SK-N-SH (cell line): ENCODE results near the gene ADAMTS2. TPM values are rescaled to one million over a fixed set of nuclear protein-coding genes. Genes with fewer than 3 reads are reported as not detected.

ENCODE experiments used
- CTCF ChIA-PET: fragments of 300-600, 350-600 bp; formaldehyde crosslinking; extraction: SDS; loops from one replicate; lab custom pipeline; 2021; lab: Yijun Ruan, JAX
- POLR2A ChIA-PET: fragments of 350-600 bp; sonication (Branson Sonifier 250); formaldehyde crosslinking; extraction: SDS; loops from one replicate; lab custom pipeline; 2020; ENCODE audit warnings: antibody characterized with exemption, inconsistent platforms; lab: Yijun Ruan, JAX
- DNase-seq: peaks from one replicate; pipeline ENCODE4 v3.0.0; 2012
- H2AFZ ChIP-seq: fragments of 200-600 bp; sonication (generic); 2 replicates; pipeline ENCODE4 v1.8.1; 2016; ENCODE audit warnings: antibody characterized with exemption, mild to moderate bottlenecking, low read depth
- H3F3A ChIP-seq: fragments of 200-600 bp; sonication (generic); replicated peaks from 2 replicates; pipeline ENCODE3; 2016; ENCODE audit warnings: antibody characterized with exemption, mild to moderate bottlenecking; ENCODE audit not compliant: insufficient read depth
- H3K27ac ChIP-seq, 2 experiments: fragments of 200-500 bp in 1 of 2; fragments of 200-600 bp in 1 of 2; sonication (Bioruptor generic) in 1 of 2; sonication (generic), shearing (Covaris generic) in 1 of 2; 2 replicates each; pipeline versions ENCODE4 v1.5.1 to v1.6.1; 2014 to 2016; ENCODE audit warnings: low read depth in 2 of 2, inconsistent platforms in 1 of 2, low read length in 1 of 2, mild to moderate bottlenecking in 1 of 2, mixed read lengths in 1 of 2
- H3K27me3 ChIP-seq: fragments of 200-600 bp; sonication (generic), shearing (Covaris generic); 2 replicates; pipeline ENCODE4 v1.6.1; 2016; ENCODE audit warnings: mixed run types; ENCODE audit not compliant: insufficient read depth
- H3K36me3 ChIP-seq, 2 experiments: fragments of 200-500 bp in 1 of 2; fragments of 200-600 bp in 1 of 2; sonication (Bioruptor generic) in 1 of 2; sonication (generic) in 1 of 2; replicated peaks in 1 of 2; 2 replicates each; pipeline versions ENCODE3 to v1.5.1; 2014 to 2016; ENCODE audit warnings: low read length in 1 of 2, mild to moderate bottlenecking in 1 of 2; ENCODE audit not compliant: insufficient read depth in 2 of 2, control insufficient read depth in 1 of 2
- H3K4me1 ChIP-seq, 2 experiments: fragments of 200-500 bp in 1 of 2; fragments of 200-600 bp in 1 of 2; sonication (Bioruptor generic) in 1 of 2; sonication (generic), shearing (Covaris generic) in 1 of 2; 2 replicates each; pipeline versions ENCODE4 v1.5.1 to v1.6.1; 2014 to 2016; ENCODE audit warnings: low read depth in 1 of 2, low read length in 1 of 2, mixed run types in 1 of 2; ENCODE audit not compliant: insufficient read depth in 2 of 2, control insufficient read depth in 1 of 2
- H3K4me2 ChIP-seq: fragments of 200-600 bp; sonication (generic), shearing (Covaris generic); 2 replicates; pipeline ENCODE4 v1.6.1; 2017; ENCODE audit warnings: mixed run types
- H3K4me3 ChIP-seq, 2 experiments: fragments of 200-500 bp in 1 of 2; fragments of 200-600 bp in 1 of 2; sonication (Bioruptor generic) in 1 of 2; sonication (generic), shearing (Covaris generic) in 1 of 2; 2 replicates each; pipeline versions ENCODE4 v1.5.1 to v1.8.1; 2014 to 2016; ENCODE audit warnings: low read depth in 2 of 2, inconsistent platforms in 1 of 2, low read length in 1 of 2, mild to moderate bottlenecking in 1 of 2, mixed read lengths in 1 of 2, moderate library complexity in 1 of 2
- H3K79me2 ChIP-seq: fragments of 200-600 bp; sonication (generic); 2 replicates; pipeline ENCODE4 v1.8.1; 2017; ENCODE audit warnings: mild to moderate bottlenecking; ENCODE audit not compliant: insufficient read depth
- H3K9ac ChIP-seq: fragments of 200-600 bp; sonication (generic); 2 replicates; pipeline ENCODE4 v1.6.1; 2017; ENCODE audit warnings: mixed run types
- H3K9me2 ChIP-seq: fragments of 200-600 bp; sonication (generic); 2 replicates; pipeline ENCODE4 v1.6.1; 2017; ENCODE audit warnings: mixed run types
- H3K9me3 ChIP-seq: fragments of 200-600 bp; sonication (generic); 2 replicates; pipeline ENCODE4 v1.6.1; 2017; ENCODE audit warnings: mixed run types, mild to moderate bottlenecking, moderate library complexity
- H4K20me1 ChIP-seq: fragments of 200-600 bp; sonication (generic); 2 replicates; pipeline ENCODE4 v1.6.1; 2017; ENCODE audit warnings: mild to moderate bottlenecking, mixed run types; ENCODE audit not compliant: insufficient read depth
- EP300 ChIP-seq, 2 experiments: IDR thresholded peaks; 2 replicates each; pipeline versions ENCODE4 v1.4.0 to v1.6.1; 2012; ENCODE audit warnings: borderline replicate concordance in 1 of 2, low read depth in 1 of 2, low read length in 1 of 2
- EZH2phosphoT487 ChIP-seq: fragments of 200-600 bp; sonication (generic); IDR thresholded peaks from 2 replicates; pipeline ENCODE4 v1.6.1; 2017; ENCODE audit warnings: low read depth, mixed run types, mild to moderate bottlenecking, antibody characterized with exemption, moderate library complexity, borderline replicate concordance
- FOXJ3 ChIP-seq: sonication (generic); formaldehyde crosslinking; IDR thresholded peaks from 2 replicates; pipeline ENCODE4 v1.5.1; 2020; ENCODE audit warnings: mild to moderate bottlenecking, missing genetic modification reagents
- FOXM1 ChIP-seq: IDR thresholded peaks from 2 replicates; pipeline ENCODE4 v1.4.0; 2012; ENCODE audit warnings: low read depth, mild to moderate bottlenecking
- IRF3 ChIP-seq: fragments of 150-350 bp; IDR thresholded peaks from 2 replicates; pipeline ENCODE4 v1.6.1; 2016; ENCODE audit warnings: mild to moderate bottlenecking, low read depth, low read length
- MXI1 ChIP-seq: IDR thresholded peaks from 2 replicates; pipeline ENCODE4 v1.6.1; 2012; ENCODE audit warnings: mild to moderate bottlenecking, low read depth, low read length, improper control_type of control experiment
- NFIC ChIP-seq: IDR thresholded peaks from 2 replicates; pipeline ENCODE4 v1.4.0; 2012; ENCODE audit warnings: borderline replicate concordance
- PBX3 ChIP-seq: IDR thresholded peaks from 2 replicates; pipeline ENCODE4; 2012
- POLR2AphosphoS5 ChIP-seq: IDR thresholded peaks from 2 replicates; pipeline ENCODE4 v1.6.1; 2012; ENCODE audit warnings: low read depth, low read length
- RAD21 ChIP-seq: IDR thresholded peaks from 2 replicates; pipeline ENCODE4 v1.6.1; 2012; ENCODE audit warnings: mild to moderate bottlenecking, low read length
- REST ChIP-seq: IDR thresholded peaks from 2 replicates; pipeline ENCODE4 v1.6.1; 2012; ENCODE audit warnings: mild to moderate bottlenecking, low read depth, low read length, moderate library complexity
- SMC3 ChIP-seq: IDR thresholded peaks from 2 replicates; pipeline ENCODE4 v1.6.1; 2012; ENCODE audit warnings: low read depth, low read length, improper control_type of control experiment
- TAF1 ChIP-seq: IDR thresholded peaks from 2 replicates; pipeline ENCODE4 v1.6.1; 2012; ENCODE audit warnings: low read depth, mild to moderate bottlenecking, low read length, moderate library complexity, borderline replicate concordance
- TCF12 ChIP-seq: IDR thresholded peaks from 2 replicates; pipeline ENCODE4 v1.4.0; 2012
- TEAD4 ChIP-seq: IDR thresholded peaks from 2 replicates; pipeline ENCODE4 v1.4.0; 2012; ENCODE audit warnings: mild to moderate bottlenecking, borderline replicate concordance; ENCODE audit not compliant: insufficient read depth
- USF2 ChIP-seq: fragments of 150-350 bp; IDR thresholded peaks from 2 replicates; pipeline ENCODE4 v1.6.1; 2017; ENCODE audit warnings: antibody characterized with exemption, low read length, low read depth, borderline replicate concordance
- YY1 ChIP-seq: IDR thresholded peaks from 2 replicates; pipeline ENCODE4 v1.4.0; 2012; ENCODE audit warnings: low read depth, mild to moderate bottlenecking
- WGBS: methylation state at CpG from one replicate; pipeline ENCODE4 v1.1.6; 2017; ENCODE audit warnings: low lambda C conversion rate; 5-methylcytosine and 5-hydroxymethylcytosine counted together
- polyA plus RNA-seq, 3 experiments: library from polyadenylated mRNA; depleted of rRNA; stranded (reverse); fragments of >200 nt; gene quantifications; 2 replicates each; pipeline ENCODE4 v1.2.3, GENCODE V29; 2012
- TF ChIP-seq, protein P1 (sequence below): fragments of 200-600 bp; sonication (generic); IDR thresholded peaks from 2 replicates; pipeline ENCODE4 v1.6.1; 2017; ENCODE audit warnings: antibody characterized with exemption, mild to moderate bottlenecking, moderate library complexity
- TF ChIP-seq, protein P2 (sequence below): IDR thresholded peaks from 2 replicates; pipeline ENCODE4 v1.4.0; 2012; ENCODE audit warnings: low read depth
- TF ChIP-seq, protein P3 (sequence below): IDR thresholded peaks from 2 replicates; pipeline ENCODE4 v1.4.0; 2012; ENCODE audit warnings: low read depth, borderline replicate concordance

Gene ADAMTS2
- polyA plus RNA-seq, 1 of the 3 experiments (the other 2 are of a cell fraction), result 0.12 TPM

- Histone ChIP-seq H2AFZ (no peak overlapping the region), H3K27me3 (no peaks in the 10 kb centered on the region), H3K36me3 (no peaks in the 10 kb centered on the region), H3K9ac (no peak overlapping the region), H4K20me1 (no peaks in the 10 kb centered on the region), H3K4me2 (no peak overlapping the region), H3K4me3 (no peak overlapping the region), H3K9me2 (no peaks in the 10 kb centered on the region), H3K79me2 (no peaks in the 10 kb centered on the region), H3K4me1 (no peaks in the 10 kb centered on the region; a peak in 1 of 4 replicates), H3K9me3 (no peaks in the 10 kb centered on the region), H3K27ac (no peak overlapping the region), H3F3A (no peaks in the 10 kb centered on the region)
- ChIA-PET CTCF (interaction anchor here (1.0 kb wide), 1 partner anchor 26 kb away, joined by 3 read pairs; no protein-coding TSS in a partner anchor), POLR2A (no interaction called here)
- peak; percentile 9 for DNase-seq
- TF ChIP-seq TCF12 (no peak), RAD21 (no peak), YY1 (no peak), EZH2phosphoT487 (no peak), USF2 (no peak), TEAD4 (no peak), PBX3 (no peak), IRF3 (no peak), NFIC (no peak), EP300 (IDR thresholded peaks at IDR 0.05; ENCODE audit: borderline replicate concordance in 1 of 2, low read depth in 1 of 2, low read length in 1 of 2) (no peak), REST (no peak), TAF1 (no peak), MXI1 (no peak), SMC3 (no peak), FOXJ3 (CRISPR knock-in tag) (no peak), FOXM1 (no peak), POLR2AphosphoS5 (no peak)
- TF ChIP-seq, protein P1, sequence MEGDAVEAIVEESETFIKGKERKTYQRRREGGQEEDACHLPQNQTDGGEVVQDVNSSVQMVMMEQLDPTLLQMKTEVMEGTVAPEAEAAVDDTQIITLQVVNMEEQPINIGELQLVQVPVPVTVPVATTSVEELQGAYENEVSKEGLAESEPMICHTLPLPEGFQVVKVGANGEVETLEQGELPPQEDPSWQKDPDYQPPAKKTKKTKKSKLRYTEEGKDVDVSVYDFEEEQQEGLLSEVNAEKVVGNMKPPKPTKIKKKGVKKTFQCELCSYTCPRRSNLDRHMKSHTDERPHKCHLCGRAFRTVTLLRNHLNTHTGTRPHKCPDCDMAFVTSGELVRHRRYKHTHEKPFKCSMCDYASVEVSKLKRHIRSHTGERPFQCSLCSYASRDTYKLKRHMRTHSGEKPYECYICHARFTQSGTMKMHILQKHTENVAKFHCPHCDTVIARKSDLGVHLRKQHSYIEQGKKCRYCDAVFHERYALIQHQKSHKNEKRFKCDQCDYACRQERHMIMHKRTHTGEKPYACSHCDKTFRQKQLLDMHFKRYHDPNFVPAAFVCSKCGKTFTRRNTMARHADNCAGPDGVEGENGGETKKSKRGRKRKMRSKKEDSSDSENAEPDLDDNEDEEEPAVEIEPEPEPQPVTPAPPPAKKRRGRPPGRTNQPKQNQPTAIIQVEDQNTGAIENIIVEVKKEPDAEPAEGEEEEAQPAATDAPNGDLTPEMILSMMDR, result no peak
- TF ChIP-seq, protein P2, sequence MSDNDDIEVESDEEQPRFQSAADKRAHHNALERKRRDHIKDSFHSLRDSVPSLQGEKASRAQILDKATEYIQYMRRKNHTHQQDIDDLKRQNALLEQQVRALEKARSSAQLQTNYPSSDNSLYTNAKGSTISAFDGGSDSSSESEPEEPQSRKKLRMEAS, result no peak
- TF ChIP-seq, protein P3, sequence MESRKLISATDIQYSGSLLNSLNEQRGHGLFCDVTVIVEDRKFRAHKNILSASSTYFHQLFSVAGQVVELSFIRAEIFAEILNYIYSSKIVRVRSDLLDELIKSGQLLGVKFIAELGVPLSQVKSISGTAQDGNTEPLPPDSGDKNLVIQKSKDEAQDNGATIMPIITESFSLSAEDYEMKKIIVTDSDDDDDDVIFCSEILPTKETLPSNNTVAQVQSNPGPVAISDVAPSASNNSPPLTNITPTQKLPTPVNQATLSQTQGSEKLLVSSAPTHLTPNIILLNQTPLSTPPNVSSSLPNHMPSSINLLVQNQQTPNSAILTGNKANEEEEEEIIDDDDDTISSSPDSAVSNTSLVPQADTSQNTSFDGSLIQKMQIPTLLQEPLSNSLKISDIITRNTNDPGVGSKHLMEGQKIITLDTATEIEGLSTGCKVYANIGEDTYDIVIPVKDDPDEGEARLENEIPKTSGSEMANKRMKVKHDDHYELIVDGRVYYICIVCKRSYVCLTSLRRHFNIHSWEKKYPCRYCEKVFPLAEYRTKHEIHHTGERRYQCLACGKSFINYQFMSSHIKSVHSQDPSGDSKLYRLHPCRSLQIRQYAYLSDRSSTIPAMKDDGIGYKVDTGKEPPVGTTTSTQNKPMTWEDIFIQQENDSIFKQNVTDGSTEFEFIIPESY, result no peak
- WGBS, result 25% methylated on average over 3 of the region's 5 CpGs
Observed at GRCh38 chr5:179378116-179378440, 32.8 kb upstream of the ADAMTS2 start.
